GM10847 (cell line): Measurements from ENCODE around the gene CCDC71L.

Experiments used
- POLR2A ChIP-seq: IDR thresholded peaks from 2 replicates; pipeline ENCODE4 v1.6.1; 2011; ENCODE audit not compliant: insufficient read length; ENCODE audit errors: extremely low read depth

The CCDC71L gene

DNA sequence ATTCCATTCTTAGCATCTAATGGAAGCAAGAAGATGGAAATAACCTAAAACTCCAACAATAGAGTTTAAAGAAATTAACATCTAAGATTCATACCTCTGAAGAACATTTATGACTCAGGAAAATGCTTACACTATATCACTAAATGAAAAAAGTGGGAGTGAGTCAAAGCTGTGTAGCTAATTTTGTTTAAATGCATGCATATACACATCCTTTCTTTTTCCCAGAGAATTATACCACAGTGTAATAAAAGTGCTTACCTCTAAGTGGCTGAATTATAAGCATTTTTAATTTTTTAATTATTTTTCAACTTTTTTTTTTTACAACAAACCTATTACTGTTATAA, 44.3 kb downstream of the CCDC71L start:
- TF ChIP-seq POLR2A, result no peak

DNA sequence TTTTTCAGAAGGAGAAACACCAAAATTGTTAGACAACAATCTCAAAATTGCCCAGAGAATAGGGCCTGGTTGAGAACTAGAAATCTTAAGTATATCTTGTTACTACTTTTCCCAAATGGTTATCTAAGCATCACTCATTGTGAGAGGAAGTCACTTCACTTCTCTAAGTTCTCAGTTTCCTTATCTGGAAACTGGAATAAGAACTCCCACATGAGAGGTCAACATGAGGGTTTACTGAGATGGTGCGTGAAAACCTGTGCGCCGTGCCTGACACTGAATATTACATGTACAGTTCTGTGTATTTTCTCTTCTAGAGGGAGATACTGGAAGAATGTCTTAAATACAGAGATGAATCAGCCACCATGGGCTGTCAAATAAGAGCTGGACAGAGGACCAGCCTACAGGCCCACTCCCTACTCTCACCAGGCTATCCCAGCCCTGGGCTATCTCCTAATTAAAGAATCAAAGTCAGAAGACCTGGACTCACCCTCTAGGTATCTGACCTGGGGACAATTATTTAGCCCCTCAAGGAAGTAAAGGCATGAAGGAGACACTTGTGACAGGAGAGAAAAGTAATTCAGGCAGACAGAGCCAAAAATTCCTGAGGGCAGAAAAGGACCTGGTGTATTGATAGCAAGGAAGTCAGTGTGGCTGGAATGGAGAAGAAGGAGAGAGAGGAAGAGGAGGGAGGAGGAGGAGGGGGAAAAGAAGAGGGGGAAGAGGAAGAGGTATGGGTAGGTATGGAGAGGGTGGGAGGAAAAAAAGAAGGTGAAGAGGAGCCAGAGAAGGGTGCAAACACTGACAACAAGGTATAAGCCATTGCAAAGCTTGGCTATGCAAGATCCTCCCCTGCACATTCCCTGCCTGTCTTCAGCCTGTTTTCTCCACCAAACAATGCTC, 44.9 kb downstream of the CCDC71L start:
- no peak for TF ChIP-seq POLR2A

DNA sequence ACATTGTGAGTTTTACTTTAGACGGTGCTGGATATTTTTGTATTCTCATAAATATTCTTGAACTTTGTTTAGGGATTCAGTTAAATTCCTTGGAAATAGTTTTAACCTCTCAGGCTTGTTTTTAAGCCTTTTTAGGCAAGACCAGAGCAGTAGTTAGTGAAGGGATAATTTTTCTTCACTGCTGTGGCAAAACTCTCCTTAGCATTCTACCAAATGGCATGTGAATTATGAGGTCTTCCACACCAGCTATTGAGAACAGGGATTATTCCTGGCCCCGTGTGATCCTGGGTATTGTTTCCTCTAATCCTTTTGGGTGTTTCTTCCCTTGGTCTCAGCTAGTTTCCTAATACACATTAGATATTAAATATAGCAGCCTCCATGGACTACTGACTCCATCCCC, 46.2 kb downstream of the CCDC71L start:
- no peak for TF ChIP-seq POLR2A

DNA sequence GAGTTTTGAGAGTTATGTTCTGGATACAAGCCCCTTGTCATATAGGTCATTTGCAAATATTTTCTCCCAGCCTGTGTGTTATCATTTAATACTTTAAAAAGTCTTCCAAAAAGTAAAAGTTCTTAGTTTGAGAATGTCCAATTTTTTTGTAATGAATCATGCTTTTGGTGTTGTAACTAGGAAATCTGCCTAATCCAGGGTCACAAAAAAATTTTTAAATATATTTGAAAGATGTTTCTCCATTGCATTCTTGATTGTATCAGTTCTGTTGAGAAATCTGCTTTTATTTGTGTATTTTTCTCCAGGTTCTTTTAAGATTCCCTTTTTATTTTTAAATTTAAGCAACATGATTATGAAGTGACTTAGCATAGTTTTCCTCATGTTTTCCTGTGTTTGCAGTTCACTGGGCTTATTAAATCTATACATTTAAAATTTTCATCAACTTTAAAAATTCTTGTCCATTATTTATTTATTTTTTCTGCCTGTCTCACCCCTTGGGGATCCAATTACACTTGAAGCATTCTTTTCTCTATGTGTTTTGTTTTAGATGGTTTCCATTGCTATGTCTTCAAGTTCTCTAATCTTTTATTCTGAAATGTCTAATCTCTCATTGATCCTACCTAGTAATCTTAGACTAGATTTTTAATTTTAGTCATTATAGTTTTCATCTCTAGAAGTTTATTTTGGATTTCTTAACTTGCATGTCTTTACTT, 47.0 kb downstream of the CCDC71L start:
- no peak for TF ChIP-seq POLR2A

DNA sequence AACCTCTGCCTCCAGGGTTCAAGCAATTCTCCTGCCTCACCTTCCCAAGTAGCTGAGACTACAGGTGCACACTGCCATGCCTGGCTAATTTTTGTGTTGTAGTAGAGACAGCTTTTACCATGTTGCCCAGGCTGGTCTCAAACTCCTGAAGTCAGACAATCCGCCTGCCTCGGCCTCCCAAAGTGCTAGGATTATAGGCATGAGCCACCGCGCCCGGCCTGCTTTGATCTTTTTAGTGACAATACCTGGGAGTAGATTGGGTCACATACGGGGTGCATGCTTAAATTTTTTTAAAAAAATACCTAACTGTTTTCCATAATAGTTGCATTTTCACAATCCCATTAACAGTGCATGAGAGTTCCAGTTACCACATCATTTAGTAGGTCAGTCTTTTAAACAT, 47.7 kb downstream of the CCDC71L start:
- no peak for TF ChIP-seq POLR2A

DNA sequence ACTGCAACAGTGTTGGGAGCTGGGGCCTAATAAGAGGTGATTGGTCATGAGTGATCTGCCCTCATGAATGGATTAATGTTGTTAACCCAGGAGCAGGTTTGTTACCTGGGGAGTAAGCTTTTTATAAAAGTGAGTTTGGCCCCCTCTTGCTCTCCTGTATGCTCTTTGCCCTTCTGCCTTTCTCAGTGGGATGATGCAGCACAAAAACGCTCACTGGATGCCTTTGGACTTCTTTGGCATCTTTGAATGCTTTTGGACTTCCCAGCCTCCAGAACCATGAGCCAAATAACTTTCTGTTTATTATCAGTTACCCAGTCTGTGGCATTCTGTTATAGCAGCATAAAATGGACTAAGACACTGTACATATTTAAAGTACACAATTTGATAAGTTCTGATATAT, 48.5 kb downstream of the CCDC71L start:
- no peak for TF ChIP-seq POLR2A

DNA sequence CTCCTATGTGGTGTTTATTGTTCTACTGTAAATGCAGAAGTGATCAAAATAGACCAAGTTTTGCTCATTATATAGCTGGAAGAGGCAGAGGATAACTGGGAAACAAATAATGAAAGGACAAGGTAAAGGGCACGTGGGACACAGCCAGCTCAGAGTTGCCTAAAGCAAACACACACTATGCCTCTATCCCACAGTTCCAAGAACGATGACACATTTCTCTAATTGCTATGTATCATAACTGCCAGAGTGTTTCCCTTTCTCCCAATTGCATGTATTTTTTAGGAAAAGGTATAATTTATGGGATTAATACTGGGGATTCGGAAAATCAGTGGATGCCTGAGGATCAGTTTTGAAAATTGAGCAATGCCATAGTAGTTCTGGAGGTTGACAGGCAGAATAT, 49.0 kb downstream of the CCDC71L start:
- TF ChIP-seq POLR2A, result no peak

DNA sequence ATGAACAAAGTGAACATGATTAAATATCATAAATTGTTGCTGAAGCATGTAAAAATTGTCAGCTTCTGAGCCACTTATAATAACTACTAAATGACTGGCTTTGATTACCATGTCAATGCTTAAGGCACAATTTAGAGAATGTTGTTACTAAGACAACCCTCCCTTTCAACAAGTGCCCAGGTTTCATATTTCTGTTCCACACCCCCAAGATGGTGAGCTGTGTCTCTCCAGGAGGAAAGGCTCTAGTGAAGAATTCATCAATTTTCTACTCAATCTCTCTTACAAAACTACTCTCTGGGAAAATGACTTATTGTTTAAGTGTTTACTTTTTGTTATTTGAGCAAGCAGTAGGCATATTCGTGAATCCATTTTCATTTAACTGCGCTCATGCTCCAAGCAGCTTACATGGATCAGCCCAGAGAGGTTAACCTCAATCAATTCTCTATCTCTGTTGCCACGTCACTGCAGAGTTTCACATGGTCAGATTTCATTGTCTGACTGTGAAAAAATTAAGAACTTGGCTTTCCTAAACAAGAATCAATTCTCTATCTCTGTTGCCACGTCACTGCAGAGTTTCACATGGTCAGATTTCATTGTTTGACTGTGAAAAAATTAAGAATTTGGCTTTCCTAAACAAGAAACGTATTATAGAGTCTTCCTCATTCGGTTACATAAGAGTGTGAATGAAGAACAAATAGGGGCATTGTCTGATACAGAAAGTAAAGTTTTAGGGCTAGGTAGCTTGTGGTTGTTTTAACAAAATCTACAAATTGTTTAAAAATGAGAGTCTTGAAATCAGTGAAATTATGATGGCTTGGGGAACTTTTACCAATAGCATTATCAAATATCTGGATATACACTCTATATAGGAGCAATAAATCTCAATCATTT, 49.7 kb downstream of the CCDC71L start:
- TF ChIP-seq POLR2A, result no peak

DNA sequence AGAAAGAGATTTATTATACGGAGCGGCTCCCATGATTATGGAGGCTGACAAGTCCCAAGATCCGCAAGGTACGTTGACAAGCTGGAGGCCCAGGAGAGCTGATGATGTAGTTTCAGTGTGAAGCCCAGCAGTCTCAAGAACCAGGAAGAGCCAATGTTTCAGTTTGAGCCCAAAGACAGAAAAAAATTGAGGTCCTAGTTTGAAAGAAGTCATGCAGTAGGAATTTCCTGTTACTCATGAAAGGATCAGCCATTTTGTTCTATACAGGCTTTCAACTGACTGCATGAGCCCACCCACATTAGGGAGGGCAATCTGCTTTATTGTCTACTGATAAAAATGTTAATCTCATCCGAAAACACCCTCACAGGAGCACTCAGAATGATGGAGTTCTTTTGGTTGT, 51.5 kb downstream of the CCDC71L start:
- TF ChIP-seq POLR2A, result no peak

DNA sequence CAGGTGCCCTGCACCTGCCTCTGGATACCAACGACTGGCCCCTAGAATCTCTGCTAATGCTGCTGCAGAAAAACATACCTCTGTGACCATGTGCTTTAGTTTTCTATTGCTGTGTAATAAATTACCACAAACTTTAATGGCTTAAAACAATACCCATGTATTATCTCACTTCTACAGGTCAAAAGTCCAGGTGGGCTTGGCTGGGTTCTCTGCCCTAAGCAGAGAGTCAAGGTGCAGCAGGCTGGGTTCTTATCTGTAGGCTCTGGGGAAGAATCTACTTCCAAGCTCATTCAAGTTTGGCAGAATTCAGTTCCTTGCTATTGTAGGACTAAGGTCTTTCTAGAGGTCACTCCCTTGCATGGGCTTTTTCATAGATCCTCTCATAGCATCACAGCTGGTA, 52.3 kb downstream of the CCDC71L start:
- TF ChIP-seq POLR2A, result no peak
